HFF-Myc (cell line): ENCODE data around the gene NCKAP5.

Experiments used
- DNase-seq: peaks from one replicate; pipeline ENCODE4 v3.0.0-alpha.2; 2011; ENCODE audit warnings: low read depth; ENCODE audit errors: extremely low read depth
- H3K4me3 ChIP-seq: replicated peaks from 2 replicates; pipeline ENCODE4 v1.5.1; 2011; ENCODE audit warnings: low read depth, mild to moderate bottlenecking, control low read depth, low read length
- TF ChIP-seq, protein P1 (sequence below): IDR thresholded peaks from 2 replicates; pipeline ENCODE4 v1.5.1; 2012; ENCODE audit warnings: mild to moderate bottlenecking, low read depth, low read length, control low read depth; ENCODE audit errors: missing control alignments

The NCKAP5 gene

DNA sequence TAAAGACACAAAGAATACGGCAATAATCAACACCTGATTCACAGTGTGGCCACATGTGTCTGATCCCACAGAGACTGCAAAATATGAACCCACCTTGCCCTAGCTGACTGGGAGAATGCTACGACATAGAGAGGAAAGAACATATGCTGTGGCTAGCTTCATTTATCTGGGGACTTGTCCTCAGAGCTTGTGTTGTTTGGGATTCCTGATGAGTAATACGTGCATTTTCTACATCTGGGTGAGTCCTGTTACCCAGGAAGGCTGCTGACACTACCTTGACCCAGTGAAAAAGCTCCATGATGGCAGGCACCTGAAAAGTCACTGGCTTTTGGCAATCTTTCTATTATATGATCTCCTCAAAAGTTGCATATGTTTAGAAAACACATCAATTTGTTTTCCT is 470.6 kb downstream of the NCKAP5 start:
- DNase-seq: no peak
- no peak overlapping the region for H3K4me3 ChIP-seq
- TF ChIP-seq, protein P1, sequence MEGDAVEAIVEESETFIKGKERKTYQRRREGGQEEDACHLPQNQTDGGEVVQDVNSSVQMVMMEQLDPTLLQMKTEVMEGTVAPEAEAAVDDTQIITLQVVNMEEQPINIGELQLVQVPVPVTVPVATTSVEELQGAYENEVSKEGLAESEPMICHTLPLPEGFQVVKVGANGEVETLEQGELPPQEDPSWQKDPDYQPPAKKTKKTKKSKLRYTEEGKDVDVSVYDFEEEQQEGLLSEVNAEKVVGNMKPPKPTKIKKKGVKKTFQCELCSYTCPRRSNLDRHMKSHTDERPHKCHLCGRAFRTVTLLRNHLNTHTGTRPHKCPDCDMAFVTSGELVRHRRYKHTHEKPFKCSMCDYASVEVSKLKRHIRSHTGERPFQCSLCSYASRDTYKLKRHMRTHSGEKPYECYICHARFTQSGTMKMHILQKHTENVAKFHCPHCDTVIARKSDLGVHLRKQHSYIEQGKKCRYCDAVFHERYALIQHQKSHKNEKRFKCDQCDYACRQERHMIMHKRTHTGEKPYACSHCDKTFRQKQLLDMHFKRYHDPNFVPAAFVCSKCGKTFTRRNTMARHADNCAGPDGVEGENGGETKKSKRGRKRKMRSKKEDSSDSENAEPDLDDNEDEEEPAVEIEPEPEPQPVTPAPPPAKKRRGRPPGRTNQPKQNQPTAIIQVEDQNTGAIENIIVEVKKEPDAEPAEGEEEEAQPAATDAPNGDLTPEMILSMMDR: no peak

GRCh38 chr2:133092571-133092970 is 475.7 kb downstream of the NCKAP5 start:
- TF ChIP-seq, protein P1: no peak
- no peak overlapping the region for H3K4me3 ChIP-seq
- DNase-seq: no peak

DNA sequence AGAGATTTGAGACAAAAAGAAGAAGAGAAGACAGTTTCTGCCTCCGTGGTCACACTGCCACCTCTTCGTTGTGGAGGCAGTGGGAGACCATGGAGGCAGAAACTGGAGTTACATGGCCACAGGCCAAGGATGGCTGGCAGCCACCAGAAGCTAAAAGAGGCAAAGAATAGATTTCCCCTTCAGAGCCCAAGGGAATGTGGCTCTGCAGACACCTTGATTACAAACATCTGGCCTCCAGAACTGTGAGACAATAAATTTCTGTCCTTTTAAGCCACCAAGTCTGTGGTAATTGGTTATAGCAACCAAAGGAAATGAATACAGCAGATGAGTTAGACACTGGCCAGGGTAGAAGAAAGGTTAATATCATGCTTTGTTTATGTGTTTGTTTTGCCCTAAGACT is 477.9 kb downstream of the NCKAP5 start:
- TF ChIP-seq, protein P1: no peak
- no peak overlapping the region for H3K4me3 ChIP-seq
- no peak for DNase-seq

DNA sequence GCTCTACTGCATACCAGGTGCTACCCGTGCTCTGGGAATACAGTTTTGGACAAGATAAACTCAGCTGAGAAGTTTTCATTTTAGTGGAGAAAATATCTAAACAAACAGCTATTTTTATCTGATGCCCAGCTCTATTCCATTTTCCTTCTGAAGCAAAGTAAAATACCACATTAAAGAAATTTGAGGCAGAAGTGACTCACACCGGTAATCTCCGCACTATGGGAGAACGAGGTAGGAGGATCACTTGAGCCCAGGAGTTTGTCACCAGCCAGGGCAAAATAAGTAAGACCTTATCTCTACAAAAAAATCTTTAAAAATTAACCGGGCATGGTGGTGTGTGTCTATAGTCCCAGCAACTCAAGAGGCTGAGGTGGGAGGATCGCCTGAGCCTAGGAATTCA is 482.1 kb downstream of the NCKAP5 start:
- TF ChIP-seq, protein P1: no peak
- H3K4me3 ChIP-seq: no peak overlapping the region
- DNase-seq: no peak

- TF ChIP-seq, protein P1: no peak
- H3K4me3 ChIP-seq: no peak overlapping the region
- no peak for DNase-seq
Observed at GRCh38 chr2:133085646-133086045, 482.6 kb downstream of the NCKAP5 start.

DNA sequence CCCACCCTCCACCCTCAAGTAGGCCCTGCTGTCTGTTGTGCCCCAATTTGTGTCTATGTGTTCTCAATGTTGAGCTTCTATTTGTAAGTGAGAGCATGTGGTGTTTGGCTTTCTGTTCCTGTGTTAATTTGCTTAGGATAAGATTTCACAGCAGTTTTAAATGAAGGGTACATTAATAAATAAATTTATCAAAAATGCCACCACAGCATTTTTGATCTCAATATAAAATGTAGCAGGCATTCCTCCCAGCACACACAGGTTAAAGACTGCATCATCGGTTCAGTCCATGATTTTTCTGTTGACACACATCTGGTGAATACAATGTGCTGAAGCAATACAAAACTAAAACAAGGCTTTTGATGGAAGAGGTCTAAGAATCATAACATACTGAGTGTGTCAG is 486.2 kb downstream of the NCKAP5 start:
- H3K4me3 ChIP-seq: no peak overlapping the region
- no peak for DNase-seq
- TF ChIP-seq, protein P1: no peak

DNA sequence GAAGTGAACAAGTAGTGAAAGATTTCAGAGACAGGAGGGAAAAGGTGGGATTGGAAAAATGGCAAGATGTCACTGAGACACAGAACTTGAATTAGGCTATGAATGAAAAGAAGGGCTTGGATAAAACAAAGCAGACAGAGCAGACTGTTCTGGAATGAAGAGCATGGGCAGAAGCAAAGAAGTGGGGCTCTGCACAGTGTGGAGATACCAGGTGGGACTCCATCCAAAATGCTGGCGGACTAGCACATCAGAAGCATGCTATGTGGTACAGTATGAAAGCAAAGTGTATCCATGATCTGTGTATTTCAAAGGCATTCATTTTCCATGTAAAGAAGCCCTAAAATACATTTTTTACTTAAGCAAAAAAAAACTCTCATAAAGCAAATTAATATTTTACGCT is 487.4 kb downstream of the NCKAP5 start:
- DNase-seq: no peak
- TF ChIP-seq, protein P1: no peak

More for the DNA sequence above, 487.4 kb downstream of the NCKAP5 start:
- H3K4me3 ChIP-seq: no peak overlapping the region
